GM11168 (cell line): Measurements from ENCODE around the gene TACC2.

Source experiments
- in situ Hi-C: fragments of 300-500 bp; cut with MboI; formaldehyde crosslinking; loops from one replicate; pipeline ENCODE4 v1.12.0; 2022; ENCODE audit warnings: low sequenced_read_pairs; ENCODE audit not compliant: unreplicated experiment

Gene TACC2

DNA sequence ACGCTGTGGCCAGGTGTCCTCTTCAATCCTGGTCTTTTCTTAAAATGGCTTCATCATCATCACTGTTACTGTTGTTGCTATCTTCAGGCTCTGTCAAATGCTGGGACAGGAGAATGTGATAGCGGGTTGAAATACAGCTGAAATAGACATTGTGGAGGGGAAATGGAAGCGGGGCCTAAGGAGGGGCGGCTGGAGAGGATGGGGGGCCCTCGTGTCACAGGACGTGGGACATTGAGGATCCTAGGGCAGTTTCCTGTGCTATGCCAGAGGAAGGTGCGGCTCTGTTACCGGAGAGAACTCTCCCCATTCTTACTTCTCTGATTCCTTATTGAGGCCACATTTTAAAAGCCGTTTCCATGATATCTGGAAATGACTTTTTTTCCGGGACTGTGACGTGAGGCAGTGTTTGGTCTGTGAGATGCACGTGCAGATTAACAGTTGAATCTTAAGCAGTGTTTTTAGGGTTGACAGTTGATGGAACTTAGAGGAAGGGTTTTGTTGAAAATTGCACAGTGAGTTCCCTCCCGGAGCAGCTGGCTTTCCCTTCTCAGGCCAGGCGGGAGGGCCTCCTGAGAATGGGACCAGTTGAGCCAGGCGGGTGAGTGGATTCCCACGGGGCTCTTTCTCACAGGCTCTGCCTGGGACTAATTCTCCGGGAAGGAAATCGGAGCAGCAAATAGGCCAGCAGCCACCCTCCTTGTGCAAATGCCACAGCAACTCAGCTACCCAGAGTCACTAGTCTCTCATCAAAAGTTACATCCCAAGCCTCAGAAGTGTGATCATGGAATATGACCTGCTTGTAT, 125.2 kb downstream of the TACC2 start:
- in situ Hi-C loops, result no loop called here

DNA sequence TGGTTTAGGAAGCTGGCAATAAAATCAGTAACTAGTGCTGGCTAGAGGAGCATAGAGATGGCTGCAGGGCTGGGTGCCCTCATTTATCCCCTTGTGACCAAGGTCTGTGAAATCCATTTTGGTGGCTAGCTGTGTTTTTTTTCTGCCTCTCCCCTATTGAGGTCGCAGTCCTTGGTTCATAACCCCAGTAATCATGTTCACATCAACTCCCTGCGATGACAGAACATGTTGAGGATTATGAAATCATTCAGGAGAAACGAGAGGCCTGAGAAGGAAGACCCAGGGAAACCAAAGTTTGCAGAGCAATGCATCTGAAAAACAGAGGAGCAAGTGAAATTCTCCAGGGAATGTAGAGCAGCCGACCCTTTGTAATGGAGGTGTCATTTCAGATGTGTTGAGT, 126.9 kb downstream of the TACC2 start:
- in situ Hi-C loops, result no loop called here

DNA sequence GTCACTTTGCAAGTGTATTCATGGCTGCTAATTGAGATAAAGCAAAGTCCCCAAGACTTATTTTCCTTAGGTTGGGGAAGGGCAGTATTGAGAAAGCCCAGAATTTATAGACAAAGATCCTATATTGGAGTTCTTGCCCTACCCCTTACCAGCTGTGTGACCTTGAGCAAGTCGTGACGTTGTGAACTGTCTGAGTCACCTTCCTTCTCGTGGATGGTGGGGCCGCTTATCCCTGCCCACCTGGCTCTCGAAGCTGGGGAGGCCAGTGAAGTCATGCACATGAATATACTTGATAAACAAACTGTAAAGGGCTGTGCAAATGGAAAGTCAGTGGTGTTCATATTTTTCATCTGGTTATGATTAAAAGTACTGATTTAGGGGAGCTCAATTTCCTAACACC, 127.4 kb downstream of the TACC2 start:
- in situ Hi-C loops, result no loop called here

DNA sequence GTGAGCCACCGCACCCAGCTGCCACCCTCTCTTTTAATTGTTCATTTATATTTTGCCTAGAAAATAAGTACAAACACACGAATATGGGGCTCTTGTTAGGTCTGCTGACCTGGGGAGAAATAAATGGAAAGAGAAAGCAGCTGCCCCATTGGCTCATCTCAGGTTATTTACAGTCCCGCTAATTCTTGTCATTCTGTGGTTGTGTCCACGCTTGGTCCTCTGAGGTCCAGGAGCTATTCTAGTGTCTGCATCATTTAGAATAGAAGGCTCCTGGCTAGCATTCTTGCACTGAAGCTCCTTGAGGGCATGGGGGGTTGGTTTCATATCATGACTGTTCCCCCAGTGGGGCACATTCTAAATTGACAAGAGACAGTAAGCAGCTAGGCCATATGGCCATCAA, 128.5 kb downstream of the TACC2 start:
- in situ Hi-C loops, result no loop called here

DNA sequence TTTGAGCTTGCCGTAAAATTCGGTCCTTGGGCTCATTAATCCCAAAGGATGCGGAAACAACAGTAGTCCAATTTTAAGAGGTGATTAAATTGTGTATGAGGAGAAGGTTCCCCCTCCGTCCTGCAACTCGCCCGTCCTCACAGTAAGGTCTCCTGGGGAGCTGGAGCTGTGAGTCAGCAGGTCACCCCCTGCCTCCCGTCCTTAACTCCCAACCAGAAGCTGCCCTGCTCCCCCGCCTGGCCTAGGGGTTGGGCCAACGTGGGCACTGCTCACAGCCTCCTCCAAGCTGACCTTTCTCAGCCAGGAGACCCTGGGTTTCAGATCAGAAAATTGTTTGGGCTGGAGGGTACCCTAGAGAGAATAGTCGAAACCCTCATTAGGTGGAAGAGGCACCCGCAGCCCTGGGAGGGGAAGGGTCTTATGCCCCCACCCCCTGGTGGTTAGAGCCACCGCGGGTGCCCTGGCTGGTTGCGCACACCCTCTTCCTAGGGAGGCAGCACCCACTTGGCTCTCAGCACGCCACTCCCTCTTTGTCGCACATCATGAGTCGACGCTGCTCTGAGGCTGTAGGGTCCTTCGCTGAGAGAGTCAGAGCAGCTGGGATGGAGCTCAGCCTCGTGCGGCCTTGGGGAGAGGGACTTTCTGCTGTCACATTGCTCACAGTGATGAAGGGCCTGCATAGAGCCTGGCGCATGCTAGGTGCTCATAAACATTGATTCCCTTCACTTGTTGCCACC, 131.2 kb downstream of the TACC2 start:
- in situ Hi-C loops, result no loop called here

DNA sequence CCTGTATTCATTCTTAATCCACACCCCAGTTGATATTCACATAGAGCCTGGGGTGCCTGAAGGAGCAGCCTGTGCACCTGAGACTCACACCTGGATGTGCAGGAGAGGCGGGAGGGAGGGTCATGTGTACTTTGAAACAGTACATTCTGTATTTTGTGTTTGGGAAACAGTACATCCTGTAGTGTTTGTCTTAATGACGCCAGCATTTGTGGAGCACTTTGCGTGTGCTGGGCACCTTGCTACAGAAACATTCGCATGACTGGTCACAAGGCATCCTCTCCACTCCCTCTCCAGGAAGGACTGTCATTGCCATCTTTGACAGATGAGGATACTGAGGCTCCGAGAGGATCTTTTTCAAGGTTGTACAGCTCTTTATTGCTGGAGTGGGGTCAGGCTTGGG, 132.1 kb downstream of the TACC2 start:
- in situ Hi-C loops, result no loop called here

DNA sequence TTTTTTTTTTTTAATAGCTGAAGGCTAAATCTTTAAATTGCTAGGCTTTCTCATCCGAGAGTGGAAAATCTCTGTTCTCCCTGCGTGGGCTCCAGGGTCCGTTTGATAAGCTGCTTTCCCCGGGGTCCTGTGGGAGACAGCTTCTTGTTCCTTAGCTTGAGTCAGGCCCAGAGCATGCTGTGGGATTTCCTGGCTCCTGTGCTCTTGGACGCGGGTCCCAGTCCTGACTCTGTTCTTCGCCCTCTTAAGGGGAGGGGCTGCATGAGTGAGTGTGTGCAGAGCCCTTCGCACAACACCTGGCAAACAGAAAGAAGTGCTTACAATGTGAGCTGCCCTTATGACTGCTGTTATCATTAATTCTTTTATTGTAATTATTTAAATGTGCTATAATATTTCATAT, 133.5 kb downstream of the TACC2 start:
- in situ Hi-C loops, result no loop called here

DNA sequence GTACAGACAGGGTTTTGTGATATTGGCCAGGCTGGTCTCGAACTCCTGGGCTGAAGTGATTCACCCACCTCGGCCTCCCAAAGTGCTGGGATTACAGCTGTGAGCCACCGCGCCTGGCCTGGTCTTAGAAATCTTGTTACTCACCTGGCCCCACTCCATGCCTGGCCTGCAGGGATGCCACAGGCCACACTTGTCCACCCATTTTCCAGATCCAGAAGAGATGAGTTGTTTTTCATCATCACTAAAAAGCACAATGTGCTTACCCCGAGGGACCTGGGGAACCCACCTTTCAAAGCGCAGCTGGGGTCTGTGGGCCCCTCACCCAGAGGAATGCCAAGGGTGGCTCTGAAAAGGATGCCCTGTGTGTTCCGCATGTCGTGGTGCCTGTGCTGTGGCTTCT, 134.2 kb downstream of the TACC2 start:
- in situ Hi-C loops, result no loop called here

DNA sequence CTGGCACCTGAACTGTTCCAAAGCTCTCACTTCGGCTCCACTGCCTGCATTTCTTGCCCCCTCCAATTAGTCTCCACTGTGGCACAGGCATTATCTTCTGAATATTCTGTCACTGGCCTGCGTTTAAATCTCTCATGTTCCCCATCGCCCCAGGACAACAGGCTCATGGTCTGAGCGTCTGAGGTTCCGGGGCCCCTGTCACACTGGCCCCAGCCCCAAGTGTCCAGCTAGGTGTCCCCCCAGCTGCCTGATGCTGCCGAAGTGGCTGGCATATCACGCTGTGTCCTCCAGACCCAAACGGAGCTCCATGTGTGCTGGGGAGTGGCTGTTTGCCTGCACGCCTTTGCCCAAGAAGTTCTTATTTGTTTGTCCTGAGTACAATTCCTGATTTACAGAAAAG, 135.4 kb downstream of the TACC2 start:
- in situ Hi-C loops, result no loop called here

DNA sequence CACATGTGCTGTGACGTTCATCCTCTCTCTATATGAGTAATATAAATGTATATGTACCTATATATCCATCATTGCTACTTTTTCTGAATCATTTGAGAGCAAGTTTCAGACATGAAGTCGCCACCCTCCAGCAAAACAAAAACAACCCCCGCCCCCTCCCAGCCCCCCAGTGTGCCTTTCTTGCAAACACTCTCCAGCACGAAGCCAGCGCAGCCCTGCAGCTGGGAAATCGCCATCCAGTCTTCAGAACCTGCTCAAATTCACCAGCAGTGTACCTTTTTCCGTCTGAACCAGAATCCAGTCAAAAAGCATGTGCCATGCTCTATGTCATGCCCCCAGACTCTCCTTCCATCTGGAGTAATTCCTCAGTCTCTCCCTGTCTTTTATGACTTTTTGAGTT, 135.8 kb downstream of the TACC2 start:
- in situ Hi-C loops, result no loop called here

DNA sequence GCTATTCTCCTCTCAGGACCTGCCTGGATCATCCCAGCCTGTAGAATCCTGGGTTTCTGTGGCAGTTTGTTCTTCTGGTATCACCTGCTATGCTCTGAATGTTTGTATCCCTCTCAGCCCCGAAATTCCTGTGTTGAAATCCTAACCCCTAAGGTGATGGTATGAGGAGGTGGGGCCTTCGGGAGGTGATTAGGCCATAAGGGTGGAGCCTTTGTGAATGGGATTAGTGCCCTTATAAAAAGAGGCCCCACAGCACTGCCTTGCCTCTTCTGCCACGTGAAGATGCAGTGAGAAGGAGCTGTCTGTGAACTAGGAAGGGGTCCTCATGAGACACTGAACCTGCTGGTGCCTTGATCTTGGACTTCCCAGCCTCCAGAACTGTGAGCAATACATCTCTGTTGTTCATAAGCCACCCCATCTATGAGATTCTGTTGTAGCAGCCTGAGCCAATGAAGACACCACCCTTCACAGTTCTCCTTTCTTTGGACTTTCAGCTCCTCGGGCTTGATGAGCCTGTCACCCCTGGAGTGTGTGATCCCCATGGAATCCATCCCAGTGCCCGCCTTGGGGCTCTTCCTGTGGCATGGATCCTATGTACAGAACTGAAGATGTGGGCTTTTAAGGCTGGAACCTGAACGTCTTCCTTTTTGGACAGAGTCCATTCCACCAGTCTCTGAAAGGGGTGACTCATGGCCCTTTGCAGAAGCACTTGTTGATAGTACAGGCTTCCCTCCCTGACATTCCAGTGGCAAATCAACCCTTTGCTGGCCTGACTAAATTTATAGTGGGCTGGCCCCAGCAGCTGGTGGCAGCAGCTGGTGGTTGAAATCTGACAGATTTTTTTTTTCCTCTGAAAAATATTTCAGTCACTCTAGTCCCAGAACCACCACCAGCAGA, 138.0 kb downstream of the TACC2 start:
- in situ Hi-C loops, result no loop called here

DNA sequence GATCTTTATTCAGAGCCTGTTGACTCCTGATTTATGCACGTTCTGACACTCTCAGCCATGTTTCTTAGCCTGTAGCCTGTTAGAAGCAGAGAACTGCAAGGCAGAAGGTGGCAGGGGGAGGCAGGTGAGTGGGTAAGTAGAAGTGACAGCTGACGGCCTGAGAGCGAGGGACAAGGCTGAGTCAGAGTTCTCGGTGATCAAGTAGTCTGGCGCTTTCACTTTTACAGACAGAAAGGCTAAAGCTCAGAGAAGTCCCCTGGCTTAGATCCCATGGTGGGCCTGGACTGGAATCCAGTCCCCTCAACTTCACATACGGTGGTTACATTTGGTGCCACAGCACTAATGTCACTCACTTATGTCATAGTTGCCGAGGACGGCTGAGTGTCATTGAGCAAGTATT, 139.0 kb downstream of the TACC2 start:
- in situ Hi-C loops, result no loop called here

DNA sequence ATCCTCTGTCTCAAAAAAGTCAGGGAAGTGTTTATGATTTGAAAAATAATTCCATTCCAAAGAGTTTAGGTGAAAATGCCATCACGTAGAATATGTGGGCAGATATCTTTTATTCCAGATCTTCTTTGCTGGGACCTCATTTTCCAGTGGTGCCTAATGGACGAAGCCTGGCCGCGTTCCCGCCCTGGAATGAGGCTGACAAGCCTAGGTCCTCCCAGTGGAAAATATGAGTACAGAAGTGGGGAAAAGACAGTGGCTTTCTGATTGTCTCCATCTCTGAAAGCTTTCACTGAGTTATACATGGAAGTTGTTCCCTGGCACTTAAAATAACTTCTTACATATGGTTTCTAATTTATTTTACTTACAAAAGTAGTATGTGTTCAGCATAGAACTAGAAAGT, 139.4 kb downstream of the TACC2 start:
- in situ Hi-C loops, result no loop called here

DNA sequence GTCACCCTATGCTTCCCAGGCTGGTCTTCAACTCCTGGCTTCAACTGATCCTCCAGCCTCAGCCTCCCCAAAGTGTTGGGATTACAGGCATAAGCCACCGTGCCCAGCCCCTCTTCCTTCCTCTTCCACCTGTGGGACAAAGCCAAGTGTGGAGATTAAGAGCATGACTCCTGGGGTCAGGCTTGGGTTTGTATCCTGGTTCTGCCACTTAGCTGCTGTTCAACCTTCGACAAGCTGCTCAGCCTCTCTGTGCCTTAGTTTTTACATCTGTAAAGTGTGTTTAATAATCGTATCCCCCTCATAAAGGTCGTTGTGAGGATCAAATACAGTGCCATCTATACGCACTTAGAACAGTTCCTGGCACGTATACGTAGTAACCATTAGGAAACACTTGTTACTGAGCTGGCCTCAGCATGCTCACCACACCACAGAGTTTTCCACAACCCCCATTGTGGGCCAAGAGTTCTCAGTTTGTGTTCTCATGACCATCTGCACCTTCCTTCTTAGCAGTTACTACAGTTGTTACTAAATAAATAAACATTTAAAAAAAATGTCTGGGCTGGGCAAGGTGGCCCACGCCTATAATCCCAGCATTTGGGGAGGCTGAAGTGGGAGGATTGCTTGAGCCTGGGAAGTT, 141.6 kb downstream of the TACC2 start:
- in situ Hi-C loops, result no loop called here

DNA sequence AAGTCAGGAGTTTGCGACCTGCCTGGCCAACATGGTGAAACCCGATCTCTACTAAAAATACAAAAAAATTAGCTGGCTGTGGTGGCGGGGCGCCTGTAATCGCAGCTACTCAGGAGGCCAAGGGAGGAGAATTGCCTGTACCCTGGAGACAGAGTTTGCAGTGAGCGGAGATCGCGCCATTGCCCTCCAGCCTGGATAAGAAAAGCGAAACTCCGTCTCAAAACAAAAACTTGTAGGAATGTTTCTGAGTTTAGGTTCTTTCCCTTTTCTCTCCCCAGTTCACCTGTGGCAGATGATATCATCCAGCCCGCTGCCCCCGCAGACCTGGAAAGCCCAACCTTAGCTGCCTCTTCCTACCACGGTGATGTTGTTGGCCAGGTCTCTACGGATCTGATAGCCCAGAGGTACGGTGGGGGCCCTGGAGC, 143.4 kb downstream of the TACC2 start:
- in situ Hi-C loops, result no loop called here

DNA sequence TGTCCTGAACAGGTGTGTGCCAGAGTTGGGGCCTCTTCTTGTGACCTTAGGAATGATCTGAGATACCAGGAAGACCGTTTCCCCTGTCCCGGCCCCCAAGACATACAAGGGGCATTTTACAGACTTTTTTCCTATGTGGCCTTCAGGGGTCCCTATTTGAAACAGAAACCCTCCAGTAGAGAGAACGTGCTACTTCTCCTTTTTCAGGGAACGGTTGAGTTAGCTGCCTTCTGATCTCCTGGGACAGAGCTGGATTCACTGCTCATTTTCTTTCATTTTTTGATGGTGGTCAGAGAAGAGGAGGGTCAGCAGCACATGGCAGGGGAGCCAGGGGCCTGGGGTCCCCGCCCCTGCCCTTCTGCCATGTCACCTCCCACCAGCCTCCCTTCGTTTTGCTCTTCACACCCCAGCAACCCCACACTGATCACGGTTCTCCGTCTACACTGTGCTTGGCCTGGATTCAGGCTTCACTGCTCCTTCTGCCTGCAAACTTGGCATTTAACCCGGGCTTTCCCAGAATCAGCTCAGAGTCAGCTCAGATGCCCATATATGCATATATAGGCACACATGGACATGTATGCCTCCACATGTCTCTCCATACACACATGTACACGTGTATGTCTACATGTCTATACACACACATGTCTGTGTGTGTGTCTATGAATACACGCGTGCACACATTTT, 144.1 kb downstream of the TACC2 start:
- in situ Hi-C loops, result no loop called here

DNA sequence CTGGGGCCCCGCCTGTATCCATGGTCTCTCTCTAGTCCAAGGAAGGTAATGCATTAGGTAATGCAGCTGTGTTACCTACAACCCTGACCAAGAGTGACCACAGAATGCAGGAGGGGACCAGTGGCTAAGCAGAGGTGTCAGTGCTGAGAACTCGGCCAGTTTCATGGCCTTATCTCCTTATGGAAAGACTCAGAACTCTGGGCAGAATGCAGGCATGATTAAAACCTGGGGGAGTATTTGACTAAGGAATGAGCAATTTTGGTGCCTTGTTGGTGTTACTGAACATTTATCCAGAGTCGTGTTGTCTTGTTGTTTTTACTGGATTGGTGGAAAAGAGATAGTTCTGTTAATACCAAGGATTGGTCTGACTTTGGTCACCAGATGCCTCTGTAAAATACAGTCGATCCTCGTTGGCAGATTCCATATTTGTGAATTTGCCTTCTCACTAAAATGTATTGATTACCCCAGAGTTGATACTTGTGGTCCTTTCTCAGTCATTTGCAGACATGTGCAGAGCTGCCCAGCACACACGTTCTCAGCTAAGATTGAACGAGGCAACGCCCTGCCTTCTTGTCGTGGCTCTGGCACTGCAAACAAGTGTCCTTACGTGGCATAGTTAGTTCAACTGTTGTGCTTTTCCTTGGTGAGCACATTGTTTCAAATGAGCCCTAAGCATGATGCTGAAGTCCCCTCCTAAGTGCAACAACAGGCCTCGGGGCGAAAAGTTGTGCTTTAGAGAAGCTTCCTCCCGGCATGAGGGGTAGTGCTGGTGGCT, 146.5 kb downstream of the TACC2 start:
- in situ Hi-C loops, result no loop called here

DNA sequence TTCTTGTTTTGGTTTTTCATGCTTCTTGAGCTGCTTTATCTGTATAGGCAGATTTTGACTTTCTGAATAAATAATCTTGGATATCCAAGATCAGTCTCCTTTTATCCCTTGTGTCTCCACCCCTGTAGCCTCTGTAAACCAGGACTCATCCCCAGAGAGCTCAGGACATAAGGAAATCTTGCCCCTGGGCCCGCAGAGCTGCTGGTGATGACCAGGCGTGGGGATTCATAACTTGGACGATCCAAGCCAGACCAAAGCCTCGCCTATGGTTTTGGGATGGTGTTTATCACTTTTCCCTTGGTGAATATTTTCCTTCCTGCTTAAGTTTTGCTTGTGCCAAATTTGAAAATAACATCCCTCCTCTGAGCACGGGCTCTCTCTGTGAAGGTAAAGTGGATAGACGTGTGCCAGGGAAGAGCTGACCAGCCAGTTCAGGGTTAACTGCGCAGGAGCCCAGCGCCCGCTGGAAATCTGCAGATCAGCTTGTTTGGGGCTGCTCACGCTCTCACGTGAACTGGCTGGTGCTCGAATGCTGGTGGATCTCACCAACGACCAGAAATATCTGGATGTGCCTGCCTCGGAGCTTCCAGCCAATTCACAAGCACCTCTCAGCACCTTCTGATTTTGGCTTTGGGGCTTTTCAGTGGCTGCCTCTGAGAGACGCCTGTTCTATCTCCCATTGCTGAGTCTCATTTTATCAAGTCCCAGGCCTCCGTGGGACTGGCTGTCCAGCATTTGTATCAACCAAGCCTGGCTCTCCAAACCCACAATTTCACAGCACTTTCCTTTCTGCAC, 150.1 kb downstream of the TACC2 start:
- in situ Hi-C loops, result no loop called here
